AG09309 (cell line): Measurements from ENCODE around the gene TST.

Experiments
- DNase-seq: peaks from one replicate; pipeline ENCODE4 v3.0.0-alpha.2; 2010; ENCODE audit warnings: low read depth
- H3K4me3 ChIP-seq: 2 replicates; pipeline ENCODE4 v1.5.1; 2011; ENCODE audit warnings: mild to moderate bottlenecking, low read depth, low read length, moderate library complexity; ENCODE audit not compliant: control insufficient read depth
- CTCF ChIP-seq: IDR thresholded peaks from 2 replicates; pipeline ENCODE4 v1.5.1; 2011; ENCODE audit warnings: mild to moderate bottlenecking, low read depth, low read length, inconsistent platforms; ENCODE audit not compliant: insufficient read depth, control insufficient read depth; ENCODE audit errors: missing control alignments

Gene TST

GRCh38 chr22:37018815-37019308 is 385 bp downstream of the TST start:
- TF ChIP-seq CTCF: no peak
- peak overlapping the region; percentile 56 for H3K4me3 ChIP-seq
- DNase-seq: no peak

GRCh38 chr22:37018086-37018814 is 997 bp downstream of the TST start:
- no peak for DNase-seq
- TF ChIP-seq CTCF: no peak
- H3K4me3 ChIP-seq: peak overlapping the region; percentile 56

GRCh38 chr22:37017356-37017755 is 1.9 kb downstream of the TST start:
- no peak overlapping the region for H3K4me3 ChIP-seq
- no peak for DNase-seq
- no peak for TF ChIP-seq CTCF

GRCh38 chr22:37016134-37016910 is 2.9 kb downstream of the TST start:
- TF ChIP-seq CTCF: no peak
- H3K4me3 ChIP-seq: no peak overlapping the region
- DNase-seq: no peak

GRCh38 chr22:37015587-37015878 is 3.7 kb downstream of the TST start:
- no peak for DNase-seq
- TF ChIP-seq CTCF: no peak
- no peak overlapping the region for H3K4me3 ChIP-seq

DNA sequence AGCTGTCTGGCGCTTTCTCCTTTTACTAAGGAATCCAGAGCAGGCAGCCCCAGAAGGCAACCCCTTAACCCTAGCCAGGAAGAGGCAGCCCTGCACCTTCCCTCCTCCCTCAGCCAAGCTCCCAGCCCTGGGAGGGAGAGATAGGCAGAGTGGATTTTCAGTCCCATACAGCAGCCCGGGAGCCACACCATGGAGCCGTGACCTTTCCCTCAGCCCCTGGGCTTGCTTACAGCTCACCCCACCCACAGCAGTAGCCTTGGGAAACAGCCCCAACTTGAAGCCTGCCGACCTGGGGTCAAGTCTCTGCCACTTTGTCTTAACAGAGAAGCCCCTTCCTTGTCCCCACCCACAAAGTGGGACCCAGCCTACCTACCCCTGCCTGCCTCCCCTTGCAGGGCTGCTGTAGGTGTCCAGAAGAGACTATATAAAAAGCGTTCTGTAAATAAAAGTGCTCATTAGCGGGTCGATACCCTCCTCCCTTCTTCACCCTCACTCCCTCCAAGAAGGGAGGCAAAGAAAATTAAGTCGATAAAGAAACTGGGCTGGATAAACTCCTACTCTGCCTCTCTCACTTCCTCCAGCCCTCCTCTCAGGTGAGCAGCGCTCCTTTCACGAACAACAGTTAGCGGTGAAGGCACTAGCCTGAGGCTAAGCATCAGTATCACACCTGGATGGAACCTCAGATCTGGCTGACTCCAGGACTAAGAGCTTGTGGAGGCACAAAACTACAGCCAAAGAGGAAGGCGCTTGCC is 4.2 kb downstream of the TST start:
- DNase-seq: no peak
- no peak for TF ChIP-seq CTCF
- no peak overlapping the region for H3K4me3 ChIP-seq
